Measurements from ENCODE around the gene SLC22A4.

SLC22A4 gene

GRCh38 chr5:132281856-132282614 lies 12.2 kb upstream of the SLC22A4 start:
- H3K36me3 ChIP-seq (ENCODE audit: control insufficient read depth, low read depth, low read length): no peaks in the 10 kb centered on the region
- no peaks in the 10 kb centered on the region for H3K27me3 ChIP-seq (ENCODE audit: control insufficient read depth, insufficient read depth, low read length)
- no peak overlapping the region for H3K4me3 ChIP-seq (ENCODE audit: low read length)
- H3K4me1 ChIP-seq (ENCODE audit: control insufficient read depth, low read depth, low read length): peaks cover 9% of the 10 kb centered on the region
- no peaks in the 10 kb centered on the region for H3K9me3 ChIP-seq (ENCODE audit: control insufficient read depth, low read depth, low read length)
- no peak overlapping the region for H3K27ac ChIP-seq (ENCODE audit: low read length)
- H3K9ac ChIP-seq (ENCODE audit: low read length): no peak overlapping the region

- Histone ChIP-seq H3K4me3 (ENCODE audit: low read length) (no peak overlapping the region), H3K9ac (ENCODE audit: low read length) (no peak overlapping the region), H3K36me3 (ENCODE audit: control insufficient read depth, low read depth, low read length) (no peaks in the 10 kb centered on the region), H3K27ac (ENCODE audit: low read length) (no peak overlapping the region), H3K27me3 (ENCODE audit: control insufficient read depth, insufficient read depth, low read length) (no peaks in the 10 kb centered on the region), H3K9me3 (ENCODE audit: control insufficient read depth, low read depth, low read length) (no peaks in the 10 kb centered on the region), H3K4me1 (ENCODE audit: control insufficient read depth, low read depth, low read length) (peaks cover under 1% of the 10 kb centered on the region)
These were observed 10.7 kb upstream of the SLC22A4 start for GRCh38 chr5:132283423-132284043.

GRCh38 chr5:132289097-132289496 lies 5.1 kb upstream of the SLC22A4 start:
- no peak overlapping the region for H3K4me3 ChIP-seq (ENCODE audit: low read length)
- H3K36me3 ChIP-seq (ENCODE audit: control insufficient read depth, low read depth, low read length): no peaks in the 10 kb centered on the region
- no peak overlapping the region for H3K9ac ChIP-seq (ENCODE audit: low read length)
- H3K9me3 ChIP-seq (ENCODE audit: control insufficient read depth, low read depth, low read length): no peaks in the 10 kb centered on the region
- no peaks in the 10 kb centered on the region for H3K27me3 ChIP-seq (ENCODE audit: control insufficient read depth, insufficient read depth, low read length)
- peaks cover 5% of the 10 kb centered on the region for H3K4me1 ChIP-seq (ENCODE audit: control insufficient read depth, low read depth, low read length)
- H3K27ac ChIP-seq (ENCODE audit: low read length): no peak overlapping the region

- H3K27ac ChIP-seq (ENCODE audit: low read length): no peak overlapping the region
- no peaks in the 10 kb centered on the region for H3K36me3 ChIP-seq (ENCODE audit: control insufficient read depth, low read depth, low read length)
- H3K4me3 ChIP-seq (ENCODE audit: low read length): no peak overlapping the region
- no peaks in the 10 kb centered on the region for H3K9me3 ChIP-seq (ENCODE audit: control insufficient read depth, low read depth, low read length)
- H3K27me3 ChIP-seq (ENCODE audit: control insufficient read depth, insufficient read depth, low read length): peaks cover 19% of the 10 kb centered on the region
- H3K9ac ChIP-seq (ENCODE audit: low read length): no peak overlapping the region
- peaks cover 5% of the 10 kb centered on the region for H3K4me1 ChIP-seq (ENCODE audit: control insufficient read depth, low read depth, low read length)
These were observed 3.2 kb upstream of the SLC22A4 start for GRCh38 chr5:132291026-132291425.

- no peaks in the 10 kb centered on the region for H3K36me3 ChIP-seq (ENCODE audit: control insufficient read depth, low read depth, low read length)
- peak overlapping the region; percentile 54 for H3K27ac ChIP-seq (ENCODE audit: low read length)
- no peaks in the 10 kb centered on the region for H3K9me3 ChIP-seq (ENCODE audit: control insufficient read depth, low read depth, low read length)
- H3K4me3 ChIP-seq (ENCODE audit: low read length): peak overlapping the region; percentile 74
- H3K9ac ChIP-seq (ENCODE audit: low read length): peak overlapping the region; percentile 82
- H3K27me3 ChIP-seq (ENCODE audit: control insufficient read depth, insufficient read depth, low read length): peaks cover 25% of the 10 kb centered on the region
- H3K4me1 ChIP-seq (ENCODE audit: control insufficient read depth, low read depth, low read length): peaks cover 5% of the 10 kb centered on the region
These were observed 865 bp upstream of the SLC22A4 start for GRCh38 chr5:132293066-132293991.

GRCh38 chr5:132294728-132295504 lies 722 bp downstream of the SLC22A4 start:
- no peaks in the 10 kb centered on the region for H3K36me3 ChIP-seq (ENCODE audit: control insufficient read depth, low read depth, low read length)
- H3K27me3 ChIP-seq (ENCODE audit: control insufficient read depth, insufficient read depth, low read length): peaks cover 25% of the 10 kb centered on the region
- H3K4me3 ChIP-seq (ENCODE audit: low read length): peak overlapping the region; percentile 74
- H3K9me3 ChIP-seq (ENCODE audit: control insufficient read depth, low read depth, low read length): no peaks in the 10 kb centered on the region
- peaks cover 5% of the 10 kb centered on the region for H3K4me1 ChIP-seq (ENCODE audit: control insufficient read depth, low read depth, low read length)
- H3K9ac ChIP-seq (ENCODE audit: low read length): no peak overlapping the region
- no peak overlapping the region for H3K27ac ChIP-seq (ENCODE audit: low read length)

GRCh38 chr5:132295505-132296411 lies 1.6 kb downstream of the SLC22A4 start:
- no peaks in the 10 kb centered on the region for H3K9me3 ChIP-seq (ENCODE audit: control insufficient read depth, low read depth, low read length)
- H3K4me3 ChIP-seq (ENCODE audit: low read length): peak overlapping the region; percentile 74
- peaks cover 25% of the 10 kb centered on the region for H3K27me3 ChIP-seq (ENCODE audit: control insufficient read depth, insufficient read depth, low read length)
- H3K9ac ChIP-seq (ENCODE audit: low read length): no peak overlapping the region
- peaks cover 5% of the 10 kb centered on the region for H3K4me1 ChIP-seq (ENCODE audit: control insufficient read depth, low read depth, low read length)
- H3K27ac ChIP-seq (ENCODE audit: low read length): no peak overlapping the region
- no peaks in the 10 kb centered on the region for H3K36me3 ChIP-seq (ENCODE audit: control insufficient read depth, low read depth, low read length)

- Histone ChIP-seq H3K9me3 (ENCODE audit: control insufficient read depth, low read depth, low read length) (no peaks in the 10 kb centered on the region), H3K9ac (ENCODE audit: low read length) (no peak overlapping the region), H3K27me3 (ENCODE audit: control insufficient read depth, insufficient read depth, low read length) (peaks cover 25% of the 10 kb centered on the region), H3K4me3 (ENCODE audit: low read length) (no peak overlapping the region), H3K27ac (ENCODE audit: low read length) (no peak overlapping the region), H3K4me1 (ENCODE audit: control insufficient read depth, low read depth, low read length) (peaks cover 5% of the 10 kb centered on the region), H3K36me3 (ENCODE audit: control insufficient read depth, low read depth, low read length) (no peaks in the 10 kb centered on the region)
These were observed 2.3 kb downstream of the SLC22A4 start for GRCh38 chr5:132296412-132297016.

- no peak overlapping the region for H3K9ac ChIP-seq (ENCODE audit: low read length)
- H3K4me1 ChIP-seq (ENCODE audit: control insufficient read depth, low read depth, low read length): peaks cover 5% of the 10 kb centered on the region
These were observed 3.2 kb downstream of the SLC22A4 start for GRCh38 chr5:132297211-132297940.

More at GRCh38 chr5:132297211-132297940, 3.2 kb downstream of the SLC22A4 start:
- no peak overlapping the region for H3K27ac ChIP-seq (ENCODE audit: low read length)
- peaks cover 25% of the 10 kb centered on the region for H3K27me3 ChIP-seq (ENCODE audit: control insufficient read depth, insufficient read depth, low read length)
- H3K9me3 ChIP-seq (ENCODE audit: control insufficient read depth, low read depth, low read length): no peaks in the 10 kb centered on the region
- H3K36me3 ChIP-seq (ENCODE audit: control insufficient read depth, low read depth, low read length): no peaks in the 10 kb centered on the region
- no peak overlapping the region for H3K4me3 ChIP-seq (ENCODE audit: low read length)
